ENCODE data around the gene SEMA4G. TPM values are rescaled to one million over a fixed set of nuclear protein-coding genes. Genes with fewer than 3 reads are reported as not detected.

Gene SEMA4G
- total and polyA plus RNA-seq, 2 of the 4 experiments (the other 2 are of a cell fraction), result 0.90 to 8.7 TPM

DNA sequence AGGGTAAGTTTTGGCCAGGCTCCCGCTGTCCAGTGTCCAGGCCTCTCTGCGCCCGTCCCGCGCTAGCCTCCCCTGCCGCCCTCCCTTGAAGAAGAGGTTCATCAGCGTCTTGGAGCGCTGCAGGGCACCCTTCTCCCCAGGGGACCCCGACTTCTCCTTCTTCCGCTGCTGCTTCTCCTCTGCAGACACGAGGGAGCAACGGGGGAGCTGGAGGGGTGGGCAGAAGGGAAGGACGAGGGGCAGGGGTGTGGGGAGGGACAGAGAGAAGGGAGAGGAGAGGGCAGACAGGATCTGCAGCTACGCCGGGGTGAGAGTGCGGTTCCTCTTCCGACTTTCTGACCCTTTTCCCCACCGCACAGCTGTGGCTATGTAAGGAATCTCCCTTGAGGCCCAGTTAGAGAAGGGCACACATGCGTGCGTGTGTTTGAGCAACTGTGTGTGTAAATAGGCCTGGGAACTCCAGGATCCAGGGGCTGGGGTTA is 48.9 kb downstream of the SEMA4G start:
- no peak overlapping the region for H4K5ac ChIP-seq (ENCODE audit: low read depth, low read length)
- no peaks in the 10 kb centered on the region for H3K9me3 ChIP-seq (ENCODE audit: control insufficient read depth, insufficient read depth, low read length)
- intact Hi-C loops (cut with micrococcal nuclease), result loop anchor here (2.0 to 10.0 kb wide), 2 partner anchors 49 to 453 kb away; no protein-coding TSS in a partner anchor
- H2BK15ac ChIP-seq (ENCODE audit: low read depth, low read length), result no peak overlapping the region
- dilution Hi-C loops (cut with HindIII; ENCODE audit: low sequenced_read_pairs, unreplicated experiment), result no loop called here
- H3K23ac ChIP-seq (ENCODE audit: low read depth, low read length), result no peak overlapping the region
- H3K56ac ChIP-seq (ENCODE audit: extremely low read depth, insufficient read depth, low read length), result no peak overlapping the region
- H4K91ac ChIP-seq (ENCODE audit: insufficient read depth, low read depth, low read length), result no peak overlapping the region
- peaks cover 1% of the 10 kb centered on the region; the same call in 1 of the 2 replicates for H3K27me3 ChIP-seq (ENCODE audit: control insufficient read depth, insufficient read depth, low read length)
- in situ Hi-C loops (cut with MboI; ENCODE audit: low sequenced_read_pairs), result no loop called here
- no peak overlapping the region for H3K4ac ChIP-seq (ENCODE audit: low read depth, low read length)
- no peak overlapping the region for H2BK20ac ChIP-seq (ENCODE audit: low read depth, low read length)
- no peak overlapping the region for H2BK5ac ChIP-seq (ENCODE audit: low read depth, low read length, poor library complexity, severe bottlenecking)
- peaks cover 14% of the 10 kb centered on the region for H3K4me1 ChIP-seq (ENCODE audit: control insufficient read depth, insufficient read depth, low read length)
- H2BK120ac ChIP-seq (ENCODE audit: low read depth, low read length), result no peak overlapping the region
- H3K9me1 ChIP-seq (ENCODE audit: insufficient read depth, low read length), result peaks cover 7% of the 10 kb centered on the region
- ATAC-seq (ENCODE audit: low read depth), result no peak
- POLR2A ChIA-PET (ENCODE audit: unreplicated experiment), result no interaction called here
- H3K36me3 ChIP-seq (ENCODE audit: control insufficient read depth, insufficient read depth, low read length), result no peaks in the 10 kb centered on the region
- no peak overlapping the region for H2AFZ ChIP-seq (replicated peaks; ENCODE audit: low read length, poor library complexity)
- H3K18ac ChIP-seq (ENCODE audit: low read depth, low read length), result no peak overlapping the region
- no peak overlapping the region for H2AK9ac ChIP-seq (replicated peaks; ENCODE audit: low read depth, low read length, poor library complexity)
- no peak overlapping the region for H2AK5ac ChIP-seq (ENCODE audit: low read depth, low read length)
- BruUV-seq (replicated peaks), result no TSS peak
- CTCF ChIA-PET, result interaction anchor here (0.9 to 6.8 kb wide), 4 partner anchors 12 to 124 kb away, joined by 3 to 48 read pairs (median 4); partner anchors contain the start of gene LZTS2
- no peak overlapping the region for H3K14ac ChIP-seq (replicated peaks; ENCODE audit: low read depth, low read length)
- H3K27ac ChIP-seq (ENCODE audit: insufficient read depth, low read length), result no peak overlapping the region
- H4K8ac ChIP-seq (ENCODE audit: low read depth in 2 of 2, low read length in 2 of 2), result no peak overlapping the region
- peaks cover 2% of the 10 kb centered on the region; the same call in 1 of the 2 replicates for H4K20me1 ChIP-seq (ENCODE audit: insufficient read depth, low read length)
- TF ChIP-seq RAD21 (IDR thresholded peaks at IDR 0.05; ENCODE audit: low read length), result no peak
- no peak for TF ChIP-seq FOS (IDR thresholded peaks at IDR 0.05; ENCODE audit: low read depth, low read length)
- TF ChIP-seq MAZ (IDR thresholded peaks at IDR 0.05; ENCODE audit: borderline replicate concordance, low read depth, low read length), result no peak
- no peak for TF ChIP-seq CHD1 (IDR thresholded peaks at IDR 0.05; ENCODE audit: low read depth, low read length)
- no peak for TF ChIP-seq CEBPB (IDR thresholded peaks at IDR 0.05; ENCODE audit: low read depth, low read length)
- TF ChIP-seq SMC3 (IDR thresholded peaks at IDR 0.05; ENCODE audit: low read depth, low read length), result no peak
- TF ChIP-seq, protein P1, sequence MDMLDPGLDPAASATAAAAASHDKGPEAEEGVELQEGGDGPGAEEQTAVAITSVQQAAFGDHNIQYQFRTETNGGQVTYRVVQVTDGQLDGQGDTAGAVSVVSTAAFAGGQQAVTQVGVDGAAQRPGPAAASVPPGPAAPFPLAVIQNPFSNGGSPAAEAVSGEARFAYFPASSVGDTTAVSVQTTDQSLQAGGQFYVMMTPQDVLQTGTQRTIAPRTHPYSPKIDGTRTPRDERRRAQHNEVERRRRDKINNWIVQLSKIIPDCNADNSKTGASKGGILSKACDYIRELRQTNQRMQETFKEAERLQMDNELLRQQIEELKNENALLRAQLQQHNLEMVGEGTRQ (IDR thresholded peaks at IDR 0.05; ENCODE audit: low read depth, low read length), result no peak
- no peak for TF ChIP-seq NFE2L2 (IDR thresholded peaks at IDR 0.05; ENCODE audit: low read depth, low read length)
- no peak for TF ChIP-seq ELK1 (IDR thresholded peaks at IDR 0.05; ENCODE audit: borderline replicate concordance, low read depth, low read length)
- no peak for TF ChIP-seq BHLHE40 (IDR thresholded peaks at IDR 0.05; ENCODE audit: low read depth, low read length)
- no peak for TF ChIP-seq RFX5 (IDR thresholded peaks at IDR 0.05; ENCODE audit: low read depth, low read length)
- no peak for TF ChIP-seq MXI1 (IDR thresholded peaks at IDR 0.05; ENCODE audit: borderline replicate concordance, low read depth, low read length)
- TF ChIP-seq POLR2A (IDR thresholded peaks at IDR 0.05; ENCODE audit: low read depth, low read length), result no peak
- no peak for TF ChIP-seq CTCF (conservative IDR thresholded peaks at IDR 0.05; ENCODE audit: low read depth, low read length)
- no peak for TF ChIP-seq RCOR1 (IDR thresholded peaks at IDR 0.05; ENCODE audit: insufficient replicate concordance, low read length)
- TF ChIP-seq MAFK (IDR thresholded peaks at IDR 0.05; ENCODE audit: low read depth, low read length), result no peak
- H3K4me3 ChIP-seq (ENCODE audit: insufficient read depth, low read depth, low read length), result no peak overlapping the region
- 0 out of 4 replicates have a peak, but pooled peaks cover 0 to 7% of the 10 kb centered on the region in 2 experiments for H3K79me1 ChIP-seq (ENCODE audit: low read depth in 1 of 2, low read length in 2 of 2)
- H3K4me2 ChIP-seq (ENCODE audit: low read depth, low read length), result no peak overlapping the region
- DNase-seq, result no peak
- no peak overlapping the region for H3K9ac ChIP-seq (ENCODE audit: low read depth, low read length)
- 53% methylated on average over 3 of the region's 20 CpGs; no CpG with 5 or more reads in 1 of the 2 experiments for WGBS, 2 experiments (ENCODE audit: extremely low coverage in 2 of 2, insufficient read length in 1 of 2)
